ENCODE data around the gene FBRS.
A peak's percentile ranks its signal among the peaks of the same experiment; 100 is the strongest.

Gene FBRS

DNA sequence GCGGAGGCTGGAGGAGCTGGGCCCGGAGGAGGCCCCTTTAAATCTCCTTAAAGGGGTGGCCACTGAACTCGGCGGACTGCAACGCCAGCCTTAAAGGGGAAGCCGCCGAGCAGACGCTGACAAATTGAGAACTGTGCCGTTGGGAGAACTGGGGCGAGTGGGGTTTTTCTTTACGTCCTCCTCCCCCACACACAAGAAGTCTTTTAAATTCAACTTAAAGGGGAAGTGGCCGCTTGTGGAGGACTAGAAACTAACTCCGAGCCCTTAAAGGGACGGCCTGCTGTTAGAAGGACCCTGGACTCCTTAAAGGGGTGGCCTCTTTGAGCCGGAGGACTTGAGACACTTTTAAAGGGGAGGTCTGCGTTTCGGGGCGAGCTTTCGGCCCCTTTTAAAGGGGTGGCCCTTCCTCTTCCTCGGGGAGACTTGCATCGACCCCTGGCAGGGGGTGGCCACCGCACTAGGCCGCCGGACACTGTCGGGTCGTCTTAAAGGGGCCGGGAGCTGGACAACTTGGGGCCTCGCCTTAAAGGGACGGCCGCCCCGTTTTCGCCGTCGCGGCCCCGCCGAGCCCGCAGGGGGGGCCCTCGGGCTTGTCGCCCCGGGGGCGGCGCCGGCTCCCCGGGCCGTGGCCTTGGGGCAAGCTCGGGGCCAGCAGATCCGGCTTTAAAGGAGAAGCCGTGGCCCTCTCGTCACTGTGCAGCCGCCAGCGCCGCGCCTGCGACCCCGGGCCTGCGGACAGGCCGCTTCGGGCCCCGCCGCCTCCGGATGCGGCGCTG, 688 bp downstream of the FBRS start:
- Histone ChIP-seq H3K9ac (ENCODE audit: low read depth, low read length) (peak overlapping the region; percentile 79), H3K4me3 (ENCODE audit: low read length) (peak overlapping the region; percentile 95), H3K9me3 (ENCODE audit: insufficient read depth, low read depth, low read length) (no peaks in the 10 kb centered on the region), H3K27me3 (ENCODE audit: insufficient read depth, low read length) (peaks cover 56% of the 10 kb centered on the region), H3K36me3 (ENCODE audit: insufficient read depth, low read depth, low read length) (peaks cover 17% of the 10 kb centered on the region), H3K4me1 (ENCODE audit: insufficient read depth, low read length) (no peaks in the 10 kb centered on the region; the same call in 1 of the 2 replicates), H3K27ac (ENCODE audit: low read length) (no peak overlapping the region)

DNA sequence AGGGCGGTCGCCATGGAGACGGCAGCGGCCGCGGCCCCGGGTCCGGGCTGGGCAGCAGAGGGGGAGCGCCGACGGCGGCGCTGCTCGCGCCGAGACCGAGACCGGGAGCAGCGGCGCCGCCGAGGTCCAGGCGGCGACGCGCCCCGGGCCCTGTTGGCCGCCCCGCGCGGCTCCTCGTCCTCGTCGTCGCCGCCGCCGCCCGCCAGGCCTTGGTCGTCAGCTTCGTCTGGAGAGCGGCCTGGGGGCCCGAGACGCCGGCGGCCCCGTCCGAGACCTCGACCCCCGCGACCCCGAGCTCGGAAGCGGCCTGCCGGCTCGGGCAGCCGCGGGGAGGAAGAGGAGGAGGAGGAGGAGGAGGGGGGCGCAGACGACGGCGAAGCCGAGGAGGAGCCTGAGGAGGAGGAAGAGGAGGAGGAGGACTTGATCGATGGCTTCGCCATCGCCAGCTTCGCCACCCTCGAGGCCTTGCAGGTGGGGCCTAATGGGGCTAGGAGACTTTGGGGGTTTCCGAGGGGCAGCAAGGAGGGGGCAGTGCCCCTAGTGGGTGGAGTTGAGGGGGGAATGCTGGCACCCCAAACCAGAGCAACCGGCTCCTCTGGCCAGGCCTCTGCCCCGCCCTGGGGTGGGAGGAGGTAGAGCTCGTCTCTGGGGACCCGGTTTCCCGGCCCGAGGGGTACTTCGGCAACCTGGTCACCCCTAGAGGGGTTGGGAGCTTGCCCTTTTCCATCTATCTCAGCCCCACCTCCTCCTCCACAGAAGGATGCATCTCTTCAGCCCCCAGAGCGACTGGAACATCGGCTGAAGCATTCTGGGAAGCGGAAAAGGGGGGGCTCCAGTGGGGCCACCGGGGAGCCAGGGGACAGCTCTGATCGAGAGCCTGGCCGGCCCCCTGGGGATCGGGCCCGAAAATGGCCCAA, 1.5 kb downstream of the FBRS start:
- H3K27me3 ChIP-seq (ENCODE audit: insufficient read depth, low read length) = peaks cover 58% of the 10 kb centered on the region
- no peaks in the 10 kb centered on the region; the same call in 1 of the 2 replicates for H3K4me1 ChIP-seq (ENCODE audit: insufficient read depth, low read length)
- H3K4me3 ChIP-seq (ENCODE audit: low read length) = peak overlapping the region; percentile 95
- H3K27ac ChIP-seq (ENCODE audit: low read length) = no peak overlapping the region
- H3K9me3 ChIP-seq (ENCODE audit: insufficient read depth, low read depth, low read length) = no peaks in the 10 kb centered on the region
- peaks cover 17% of the 10 kb centered on the region for H3K36me3 ChIP-seq (ENCODE audit: insufficient read depth, low read depth, low read length)
- H3K9ac ChIP-seq (ENCODE audit: low read depth, low read length) = peak overlapping the region; percentile 56

DNA sequence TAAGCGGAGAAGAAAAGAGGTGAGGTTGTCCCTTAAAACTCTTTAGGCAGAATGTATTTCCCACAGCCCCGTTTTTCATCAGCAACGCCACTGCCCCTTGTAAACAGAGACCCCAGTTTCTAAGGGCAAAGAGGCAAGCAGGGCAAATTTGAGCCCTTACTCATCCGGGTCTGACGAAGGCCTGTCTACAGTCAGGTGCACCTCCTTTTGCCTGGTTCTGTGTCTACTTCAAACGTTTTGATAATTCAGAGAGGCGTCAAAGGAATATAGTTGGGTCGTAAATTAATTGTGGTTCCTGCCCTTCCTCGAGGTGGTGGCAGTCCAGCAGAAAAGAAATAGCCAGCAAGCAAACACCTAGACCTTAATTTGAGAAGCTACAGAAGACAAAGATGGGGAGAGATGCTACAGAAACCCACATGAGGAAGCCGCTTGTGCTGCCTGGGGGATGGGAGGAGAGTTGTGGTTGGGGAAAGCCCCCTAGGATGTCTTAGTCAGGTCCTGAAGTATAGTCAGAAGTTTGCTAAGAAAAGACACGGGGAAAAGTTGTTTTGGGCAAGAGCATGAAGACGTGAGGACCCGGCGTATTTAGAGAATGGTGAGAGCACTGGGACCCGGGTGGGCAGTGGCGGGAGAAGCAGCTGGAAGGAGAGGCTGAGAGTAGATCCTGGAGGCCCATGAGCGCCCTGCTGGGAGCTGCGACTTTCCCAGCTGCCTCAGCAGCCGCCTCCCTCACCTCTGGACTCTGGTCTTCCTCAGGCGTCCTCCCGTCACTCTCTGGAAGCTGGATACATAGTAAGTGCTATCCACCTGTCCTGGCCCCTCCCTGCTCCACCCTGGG, 2.4 kb downstream of the FBRS start:
- Histone ChIP-seq H3K9ac (ENCODE audit: low read depth, low read length) (0 out of 2 replicates have a peak overlapping the region, but pooled peaks have one; percentile 56), H3K9me3 (ENCODE audit: insufficient read depth, low read depth, low read length) (no peaks in the 10 kb centered on the region), H3K4me3 (ENCODE audit: low read length) (peak overlapping the region; percentile 95; the same call in 1 of the 2 replicates), H3K27ac (ENCODE audit: low read length) (no peak overlapping the region), H3K4me1 (ENCODE audit: insufficient read depth, low read length) (no peaks in the 10 kb centered on the region; the same call in 1 of the 2 replicates), H3K27me3 (ENCODE audit: insufficient read depth, low read length) (peaks cover 67% of the 10 kb centered on the region), H3K36me3 (ENCODE audit: insufficient read depth, low read depth, low read length) (peaks cover 17% of the 10 kb centered on the region)

DNA sequence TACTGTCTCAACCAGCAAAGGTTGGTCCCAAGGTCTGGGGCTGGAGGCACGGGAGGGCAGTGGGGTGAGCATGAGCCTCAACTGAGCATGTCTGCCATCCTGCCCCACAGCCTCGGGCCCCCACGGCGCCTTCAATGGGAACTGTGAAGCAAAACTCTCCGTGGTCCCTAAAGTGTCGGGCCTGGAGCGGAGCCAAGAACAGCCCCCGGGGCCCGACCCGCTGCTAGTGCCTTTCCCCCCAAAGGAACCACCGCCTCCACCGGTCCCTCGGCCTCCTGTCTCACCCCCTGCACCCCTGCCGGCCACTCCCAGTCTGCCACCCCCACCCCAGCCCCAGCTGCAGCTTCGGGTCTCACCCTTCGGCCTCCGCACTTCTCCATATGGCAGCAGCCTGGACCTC, 4.2 kb downstream of the FBRS start:
- Histone ChIP-seq H3K9ac (ENCODE audit: low read depth, low read length) (no peak overlapping the region), H3K36me3 (ENCODE audit: insufficient read depth, low read depth, low read length) (peaks cover 24% of the 10 kb centered on the region), H3K27me3 (ENCODE audit: insufficient read depth, low read length) (peaks cover 71% of the 10 kb centered on the region), H3K9me3 (ENCODE audit: insufficient read depth, low read depth, low read length) (no peaks in the 10 kb centered on the region), H3K27ac (ENCODE audit: low read length) (no peak overlapping the region), H3K4me3 (ENCODE audit: low read length) (no peak overlapping the region), H3K4me1 (ENCODE audit: insufficient read depth, low read length) (no peaks in the 10 kb centered on the region; the same call in 1 of the 2 replicates)

DNA sequence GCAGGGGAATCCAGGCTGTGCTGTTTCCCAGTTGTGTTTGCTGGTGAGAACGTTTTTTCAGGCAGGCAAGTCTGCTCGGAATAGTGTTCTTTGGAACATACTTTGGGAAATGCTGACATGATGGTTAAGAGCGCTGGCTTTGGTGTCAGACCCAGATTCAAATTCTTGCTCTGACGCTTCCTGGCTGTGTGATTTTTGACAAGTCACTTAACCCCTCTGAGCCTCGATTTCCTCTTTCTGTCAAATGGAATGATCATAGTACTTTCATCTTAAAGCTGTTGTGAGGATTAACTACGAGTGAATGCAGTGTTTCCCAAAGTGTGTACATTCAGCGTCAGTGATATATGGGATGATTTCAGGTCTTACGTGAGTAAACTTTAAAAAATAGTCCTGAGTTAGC, 4.8 kb downstream of the FBRS start:
- Histone ChIP-seq H3K27me3 (ENCODE audit: insufficient read depth, low read length) (peaks cover 75% of the 10 kb centered on the region), H3K9me3 (ENCODE audit: insufficient read depth, low read depth, low read length) (no peaks in the 10 kb centered on the region), H3K4me1 (ENCODE audit: insufficient read depth, low read length) (no peaks in the 10 kb centered on the region), H3K4me3 (ENCODE audit: low read length) (no peak overlapping the region), H3K27ac (ENCODE audit: low read length) (no peak overlapping the region), H3K9ac (ENCODE audit: low read depth, low read length) (no peak overlapping the region), H3K36me3 (ENCODE audit: insufficient read depth, low read depth, low read length) (peaks cover 24% of the 10 kb centered on the region)

DNA sequence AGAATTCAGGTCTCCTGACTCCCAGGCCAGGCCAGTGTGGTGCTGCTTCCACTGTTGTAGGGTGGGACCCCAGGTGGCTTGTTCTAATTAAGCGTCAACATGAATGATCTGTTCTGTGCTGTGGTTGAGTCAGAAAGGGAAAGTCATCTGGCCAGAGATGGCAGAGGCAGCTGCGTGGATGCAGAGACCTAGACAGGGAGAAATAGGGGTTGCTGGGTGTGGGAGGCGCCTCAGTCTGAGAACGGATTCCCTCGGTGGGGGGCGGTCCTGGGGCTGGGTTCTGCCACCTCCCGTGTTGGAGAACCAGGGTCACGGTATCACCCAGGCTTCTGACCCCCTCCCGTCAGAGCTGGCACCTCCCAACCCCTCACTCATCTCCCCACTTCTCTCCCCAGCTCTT, 5.6 kb downstream of the FBRS start:
- Histone ChIP-seq H3K36me3 (ENCODE audit: insufficient read depth, low read depth, low read length) (peaks cover 28% of the 10 kb centered on the region), H3K27ac (ENCODE audit: low read length) (no peak overlapping the region), H3K9ac (ENCODE audit: low read depth, low read length) (no peak overlapping the region), H3K27me3 (ENCODE audit: insufficient read depth, low read length) (peaks cover 80% of the 10 kb centered on the region), H3K4me3 (ENCODE audit: low read length) (no peak overlapping the region), H3K4me1 (ENCODE audit: insufficient read depth, low read length) (no peaks in the 10 kb centered on the region), H3K9me3 (ENCODE audit: insufficient read depth, low read depth, low read length) (no peaks in the 10 kb centered on the region)

DNA sequence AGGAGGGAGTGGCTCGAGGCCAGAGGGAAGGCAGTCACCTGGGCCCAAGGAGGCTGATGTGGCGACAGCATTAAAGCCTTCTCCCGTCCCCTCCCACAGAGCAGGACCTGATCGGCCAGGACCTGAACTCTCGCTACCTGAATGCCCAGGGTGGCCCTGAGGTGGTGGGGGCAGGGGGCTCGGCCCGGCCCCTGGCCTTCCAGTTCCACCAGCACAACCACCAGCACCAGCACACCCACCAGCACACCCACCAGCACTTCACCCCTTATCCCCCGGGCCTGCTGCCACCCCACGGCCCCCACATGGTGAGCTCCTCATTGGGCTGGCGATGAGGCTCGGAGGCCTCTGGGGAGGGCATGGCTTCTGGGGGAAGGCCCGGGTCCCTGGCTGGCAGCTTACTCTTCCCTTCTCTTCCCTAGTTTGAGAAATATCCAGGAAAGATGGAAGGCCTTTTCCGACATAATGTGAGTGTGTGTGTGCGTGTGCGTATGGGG, 6.4 kb downstream of the FBRS start:
- H3K4me3 ChIP-seq (ENCODE audit: low read length) = no peak overlapping the region
- no peak overlapping the region for H3K9ac ChIP-seq (ENCODE audit: low read depth, low read length)
- no peaks in the 10 kb centered on the region for H3K9me3 ChIP-seq (ENCODE audit: insufficient read depth, low read depth, low read length)
- peaks cover 33% of the 10 kb centered on the region for H3K36me3 ChIP-seq (ENCODE audit: insufficient read depth, low read depth, low read length)
- no peak overlapping the region for H3K27ac ChIP-seq (ENCODE audit: low read length)
- H3K27me3 ChIP-seq (ENCODE audit: insufficient read depth, low read length) = peaks cover 84% of the 10 kb centered on the region
- H3K4me1 ChIP-seq (ENCODE audit: insufficient read depth, low read length) = no peaks in the 10 kb centered on the region

DNA sequence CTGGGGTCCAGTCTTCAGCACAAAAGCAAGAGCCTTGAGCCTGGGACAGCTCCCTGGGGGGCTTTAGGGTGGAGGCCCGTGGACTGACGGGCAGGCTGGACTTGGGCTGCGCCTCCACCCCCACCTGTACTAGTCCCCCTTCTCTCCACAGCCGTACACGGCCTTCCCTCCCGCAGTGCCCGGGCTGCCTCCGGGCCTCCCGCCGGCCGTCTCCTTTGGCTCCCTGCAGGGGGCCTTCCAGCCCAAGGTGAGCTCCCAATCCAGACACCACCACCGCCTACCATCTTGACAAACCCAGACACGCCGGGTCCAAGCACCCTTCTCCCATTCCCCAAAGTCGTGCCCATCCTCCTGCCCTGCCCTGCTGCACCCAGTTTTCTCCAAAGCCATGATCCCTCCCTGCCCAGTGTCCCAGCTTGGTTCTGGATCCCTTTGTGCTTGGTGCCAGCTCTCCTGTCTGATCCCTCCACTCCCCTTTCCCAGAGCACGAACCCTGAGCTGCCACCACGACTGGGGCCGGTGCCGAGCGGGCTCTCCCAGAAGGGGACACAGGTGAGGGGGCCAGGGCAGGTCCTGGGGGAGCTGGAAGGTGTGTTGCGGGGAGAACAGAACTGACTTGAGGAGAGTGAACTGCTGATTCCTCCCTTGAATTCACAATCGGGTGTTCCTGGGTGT, 7.1 kb downstream of the FBRS start:
- Histone ChIP-seq H3K4me3 (ENCODE audit: low read length) (no peak overlapping the region), H3K27me3 (ENCODE audit: insufficient read depth, low read length) (peaks cover 84% of the 10 kb centered on the region), H3K9ac (ENCODE audit: low read depth, low read length) (no peak overlapping the region), H3K36me3 (ENCODE audit: insufficient read depth, low read depth, low read length) (peaks cover 35% of the 10 kb centered on the region), H3K4me1 (ENCODE audit: insufficient read depth, low read length) (no peaks in the 10 kb centered on the region), H3K9me3 (ENCODE audit: insufficient read depth, low read depth, low read length) (no peaks in the 10 kb centered on the region), H3K27ac (ENCODE audit: low read length) (no peak overlapping the region)

DNA sequence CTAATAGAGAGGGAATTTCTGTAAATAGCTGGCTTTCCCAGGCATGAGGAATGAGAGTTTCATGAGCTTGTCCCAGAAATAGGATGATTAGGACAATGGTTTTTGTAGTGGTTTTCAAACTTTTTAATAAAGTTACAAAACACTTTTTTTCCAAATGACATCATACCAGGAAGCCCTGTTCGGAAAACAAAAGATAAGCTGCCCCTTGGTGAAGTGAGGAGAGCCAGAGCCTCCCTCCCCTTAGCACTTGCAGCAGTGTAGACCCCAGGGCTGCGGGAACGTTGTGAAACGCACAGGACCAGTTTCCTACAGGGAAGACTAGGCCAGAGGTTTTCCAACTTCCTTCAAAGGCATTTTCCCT, 7.6 kb downstream of the FBRS start:
- Histone ChIP-seq H3K9me3 (ENCODE audit: insufficient read depth, low read depth, low read length) (no peaks in the 10 kb centered on the region), H3K4me3 (ENCODE audit: low read length) (no peak overlapping the region), H3K27me3 (ENCODE audit: insufficient read depth, low read length) (peaks cover 84% of the 10 kb centered on the region), H3K4me1 (ENCODE audit: insufficient read depth, low read length) (no peaks in the 10 kb centered on the region), H3K9ac (ENCODE audit: low read depth, low read length) (no peak overlapping the region), H3K27ac (ENCODE audit: low read length) (no peak overlapping the region), H3K36me3 (ENCODE audit: insufficient read depth, low read depth, low read length) (peaks cover 35% of the 10 kb centered on the region)

DNA sequence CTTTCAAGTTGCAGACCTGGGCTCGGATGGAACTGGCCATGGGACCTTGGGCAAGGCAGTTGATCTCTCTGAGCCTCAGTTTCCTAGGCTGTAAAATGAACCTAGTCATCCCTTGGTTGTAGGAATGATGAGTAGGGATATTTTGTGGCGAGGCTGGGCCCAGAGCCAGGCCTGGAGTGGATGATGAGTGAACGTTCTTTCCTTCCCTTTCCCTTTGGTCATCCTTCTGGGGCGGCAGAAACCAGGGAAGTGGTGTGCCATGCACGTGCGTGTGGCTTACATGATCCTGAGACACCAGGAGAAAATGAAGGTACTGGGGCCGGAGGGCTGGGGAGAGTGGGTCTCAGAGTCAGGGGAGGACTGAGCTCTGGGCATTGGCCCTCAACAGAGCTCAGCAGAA, 8.4 kb downstream of the FBRS start:
- H3K27me3 ChIP-seq (ENCODE audit: insufficient read depth, low read length) = peaks cover 84% of the 10 kb centered on the region
- H3K9ac ChIP-seq (ENCODE audit: low read depth, low read length) = no peak overlapping the region
- H3K4me1 ChIP-seq (ENCODE audit: insufficient read depth, low read length) = no peaks in the 10 kb centered on the region
- peaks cover 30% of the 10 kb centered on the region for H3K36me3 ChIP-seq (ENCODE audit: insufficient read depth, low read depth, low read length)
- H3K9me3 ChIP-seq (ENCODE audit: insufficient read depth, low read depth, low read length) = no peaks in the 10 kb centered on the region
- H3K27ac ChIP-seq (ENCODE audit: low read length) = no peak overlapping the region
- H3K4me3 ChIP-seq (ENCODE audit: low read length) = no peak overlapping the region

All from iPS-20b (cell line).